ENCODE measurements around the gene DSC3. TPM values are rescaled to one million over a fixed set of nuclear protein-coding genes. Genes with fewer than 3 reads are reported as not detected.

The DSC3 gene
- total RNA-seq, 1 experiment from 2014 or later: 7.6 TPM

DNA sequence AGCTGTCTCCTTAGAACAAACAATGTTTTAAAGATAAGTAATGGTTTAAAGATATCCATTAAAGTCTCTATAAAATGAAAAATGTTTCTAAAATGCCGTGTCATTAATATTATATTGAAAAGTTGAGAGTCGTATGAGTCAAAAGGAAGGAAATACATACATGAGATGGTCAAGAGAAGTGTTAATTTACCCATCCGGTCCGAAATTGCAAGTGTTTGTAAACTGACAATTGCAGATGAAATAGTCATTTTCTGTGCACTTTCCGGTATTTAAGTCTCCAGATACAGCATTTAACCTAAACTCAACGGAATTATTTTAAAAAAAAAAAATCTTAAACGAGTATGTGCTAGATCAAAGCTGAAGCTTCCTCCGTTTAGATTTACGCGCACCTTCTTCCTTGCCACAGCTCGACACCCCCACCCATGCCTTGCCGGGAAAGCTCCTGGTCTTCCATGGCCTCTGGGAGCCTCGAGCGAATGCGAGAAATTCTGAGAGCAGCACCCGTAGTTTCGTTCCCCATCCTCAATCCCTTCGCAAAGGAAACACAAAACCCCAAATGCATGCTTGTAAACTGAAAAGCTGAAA, 1.8 kb downstream of the DSC3 start:
- no peaks in the 10 kb centered on the region for H3K9me2 ChIP-seq (ENCODE audit: insufficient read depth)
- H3K27me3 ChIP-seq (ENCODE audit: insufficient read depth, low read length): no peaks in the 10 kb centered on the region
- ATAC-seq (no peak; the same call in 1 of the 2 replicates), DNase-seq (ENCODE audit: low read depth, low spot score) (no peak)
- RAD21 ChIA-PET (ENCODE audit: low non-redundant PET in 1 of 2, low total read pairs in 2 of 2, uncharacterized antibody in 2 of 2, unreplicated experiment in 2 of 2): no interaction called here
- H3K4me1 ChIP-seq (ENCODE audit: control insufficient read depth in 1 of 2, insufficient read depth in 2 of 2, low read length in 2 of 2): peaks cover 0 to 47% of the 10 kb centered on the region in 2 experiments; a peak in 2 of 4 replicates
- peaks cover 15% of the 10 kb centered on the region for H3K79me2 ChIP-seq (ENCODE audit: insufficient read depth, low read length)
- no peaks in the 10 kb centered on the region for H3K9me3 ChIP-seq (ENCODE audit: control insufficient read depth in 1 of 2, insufficient read depth in 1 of 2, low read depth in 1 of 2, low read length in 2 of 2)
- H3K27ac ChIP-seq (ENCODE audit: low read depth, low read length): peak overlapping the region; percentile 78; the same call in 1 of the 2 replicates
- TF ChIP-seq, protein P1, sequence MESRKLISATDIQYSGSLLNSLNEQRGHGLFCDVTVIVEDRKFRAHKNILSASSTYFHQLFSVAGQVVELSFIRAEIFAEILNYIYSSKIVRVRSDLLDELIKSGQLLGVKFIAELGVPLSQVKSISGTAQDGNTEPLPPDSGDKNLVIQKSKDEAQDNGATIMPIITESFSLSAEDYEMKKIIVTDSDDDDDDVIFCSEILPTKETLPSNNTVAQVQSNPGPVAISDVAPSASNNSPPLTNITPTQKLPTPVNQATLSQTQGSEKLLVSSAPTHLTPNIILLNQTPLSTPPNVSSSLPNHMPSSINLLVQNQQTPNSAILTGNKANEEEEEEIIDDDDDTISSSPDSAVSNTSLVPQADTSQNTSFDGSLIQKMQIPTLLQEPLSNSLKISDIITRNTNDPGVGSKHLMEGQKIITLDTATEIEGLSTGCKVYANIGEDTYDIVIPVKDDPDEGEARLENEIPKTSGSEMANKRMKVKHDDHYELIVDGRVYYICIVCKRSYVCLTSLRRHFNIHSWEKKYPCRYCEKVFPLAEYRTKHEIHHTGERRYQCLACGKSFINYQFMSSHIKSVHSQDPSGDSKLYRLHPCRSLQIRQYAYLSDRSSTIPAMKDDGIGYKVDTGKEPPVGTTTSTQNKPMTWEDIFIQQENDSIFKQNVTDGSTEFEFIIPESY (IDR thresholded peaks at IDR 0.05; ENCODE audit: extremely low read depth, insufficient replicate concordance, low read length): no peak
- TF ChIP-seq SRF (IDR thresholded peaks at IDR 0.05; ENCODE audit: low read depth) (no peak), FOSL1 (IDR thresholded peaks at IDR 0.05; ENCODE audit: low read depth) (no peak), EZH2 (IDR thresholded peaks at IDR 0.05) (no peak), POLR2A (IDR thresholded peaks at IDR 0.05; ENCODE audit: borderline replicate concordance, extremely low read depth, insufficient read depth, insufficient read length) (no peak), TCF7L2 (IDR thresholded peaks at IDR 0.05; ENCODE audit: borderline replicate concordance, extremely low read depth, insufficient read depth, insufficient read length) (no peak), SP1 (IDR thresholded peaks at IDR 0.05; ENCODE audit: low read depth) (no peak), SIN3A (IDR thresholded peaks at IDR 0.05; ENCODE audit: low read depth) (no peak), RAD21 (IDR thresholded peaks at IDR 0.05; ENCODE audit: low read depth) (no peak), EGR1 (IDR thresholded peaks at IDR 0.05; ENCODE audit: low read depth) (no peak), ZNF274 (IDR thresholded peaks at IDR 0.05; ENCODE audit: low read depth, low read length) (no peak), ELF1 (IDR thresholded peaks at IDR 0.05; ENCODE audit: borderline replicate concordance, low read depth) (no peak), EZH2phosphoT487 (IDR thresholded peaks at IDR 0.05; ENCODE audit: borderline replicate concordance) (no peak), CBX3 (IDR thresholded peaks at IDR 0.05; ENCODE audit: low read depth) (no peak), ZFX (IDR thresholded peaks at IDR 0.05) (no peak)
- TF ChIP-seq, protein P2, sequence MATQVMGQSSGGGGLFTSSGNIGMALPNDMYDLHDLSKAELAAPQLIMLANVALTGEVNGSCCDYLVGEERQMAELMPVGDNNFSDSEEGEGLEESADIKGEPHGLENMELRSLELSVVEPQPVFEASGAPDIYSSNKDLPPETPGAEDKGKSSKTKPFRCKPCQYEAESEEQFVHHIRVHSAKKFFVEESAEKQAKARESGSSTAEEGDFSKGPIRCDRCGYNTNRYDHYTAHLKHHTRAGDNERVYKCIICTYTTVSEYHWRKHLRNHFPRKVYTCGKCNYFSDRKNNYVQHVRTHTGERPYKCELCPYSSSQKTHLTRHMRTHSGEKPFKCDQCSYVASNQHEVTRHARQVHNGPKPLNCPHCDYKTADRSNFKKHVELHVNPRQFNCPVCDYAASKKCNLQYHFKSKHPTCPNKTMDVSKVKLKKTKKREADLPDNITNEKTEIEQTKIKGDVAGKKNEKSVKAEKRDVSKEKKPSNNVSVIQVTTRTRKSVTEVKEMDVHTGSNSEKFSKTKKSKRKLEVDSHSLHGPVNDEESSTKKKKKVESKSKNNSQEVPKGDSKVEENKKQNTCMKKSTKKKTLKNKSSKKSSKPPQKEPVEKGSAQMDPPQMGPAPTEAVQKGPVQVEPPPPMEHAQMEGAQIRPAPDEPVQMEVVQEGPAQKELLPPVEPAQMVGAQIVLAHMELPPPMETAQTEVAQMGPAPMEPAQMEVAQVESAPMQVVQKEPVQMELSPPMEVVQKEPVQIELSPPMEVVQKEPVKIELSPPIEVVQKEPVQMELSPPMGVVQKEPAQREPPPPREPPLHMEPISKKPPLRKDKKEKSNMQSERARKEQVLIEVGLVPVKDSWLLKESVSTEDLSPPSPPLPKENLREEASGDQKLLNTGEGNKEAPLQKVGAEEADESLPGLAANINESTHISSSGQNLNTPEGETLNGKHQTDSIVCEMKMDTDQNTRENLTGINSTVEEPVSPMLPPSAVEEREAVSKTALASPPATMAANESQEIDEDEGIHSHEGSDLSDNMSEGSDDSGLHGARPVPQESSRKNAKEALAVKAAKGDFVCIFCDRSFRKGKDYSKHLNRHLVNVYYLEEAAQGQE (IDR thresholded peaks at IDR 0.05; ENCODE audit: low read depth): no peak
- no TSS peak for BruUV-seq (replicated peaks)
- no peaks in the 10 kb centered on the region for H3K36me3 ChIP-seq (ENCODE audit: control insufficient read depth in 1 of 2, insufficient read depth in 2 of 2, low read length in 2 of 2)
- H3K9ac ChIP-seq (ENCODE audit: low read length): peak overlapping the region; percentile 70
- POLR2A ChIA-PET: no interaction called here
- no peaks in the 10 kb centered on the region for H4K20me1 ChIP-seq (ENCODE audit: insufficient read depth)
- H3K4me3 ChIP-seq (replicated peaks in 1 of 2; ENCODE audit: low read depth in 1 of 2, low read length in 2 of 2): peak overlapping the region; percentile 48 to 61
- H3K4me2 ChIP-seq (ENCODE audit: low read length): peak overlapping the region; percentile 76
- intact Hi-C loops (cut with micrococcal nuclease): no loop called here
- CTCF ChIA-PET: no interaction called here
- no peak overlapping the region for H2AFZ ChIP-seq (ENCODE audit: low read depth, low read length, poor library complexity, severe bottlenecking)
